Body of pancreas (tissue), 4 donors: Measurements from ENCODE around the gene ASTN2. TPM values are rescaled to one million over a fixed set of nuclear protein-coding genes. Genes with fewer than 3 reads are reported as not detected.

ENCODE experiments used
- ATAC-seq: fragments of 150-250 bp; one replicate; pipeline ENCODE4 v1.9.1; 2016
- DNase-seq, 4 donors: peaks; one replicate each; pipeline ENCODE4 v3.0.0-alpha.2; 2019
- H3K27ac ChIP-seq, 4 donors: fragments of 200-600 bp; sonication (generic); 1 replicate in 3 of 4; 2 replicates in 1 of 4; pipeline versions ENCODE4 v1.5.1 to v1.6.1; 2016 to 2019; ENCODE audit warnings: mild to moderate bottlenecking in 1 of 4, mixed read lengths in 1 of 4, moderate library complexity in 1 of 4
- H3K27me3 ChIP-seq, 2 donors: fragments of 200-600 bp; sonication (generic); one replicate each; pipeline ENCODE4 v1.6.0; 2016; ENCODE audit warnings: mild to moderate bottlenecking in 1 of 2
- H3K36me3 ChIP-seq, 2 donors: fragments of 200-600 bp; sonication (generic); replicated peaks in 1 of 2; 2 replicates each; pipeline ENCODE4 v1.5.1; 2016; ENCODE audit warnings: low read depth in 2 of 2; ENCODE audit not compliant: insufficient read depth in 1 of 2
- H3K4me1 ChIP-seq: fragments of 200-600 bp; sonication (generic); one replicate; pipeline ENCODE4 v1.6.0; 2016
- H3K4me3 ChIP-seq, 2 donors: fragments of 200-600 bp; sonication (generic); 1 replicate in 1 of 2; 2 replicates in 1 of 2; pipeline ENCODE4 v1.5.1; 2016 to 2019
- H3K9me3 ChIP-seq, 3 donors: fragments of 200-600 bp; sonication (generic); 1 replicate in 2 of 3; 2 replicates in 1 of 3; pipeline ENCODE4 v1.5.1; 2016
- CTCF ChIP-seq, 7 experiments: fragments of 450-650 bp in 4 of 7; fragments of 200-600 bp in 3 of 7; sonication (generic) in 3 of 7; IDR thresholded peaks; one replicate each; pipeline ENCODE4 v1.5.1; 2016 to 2019; ENCODE audit warnings: antibody characterized with exemption in 7 of 7
- POLR2A ChIP-seq, 3 donors: fragments of 450-650 bp; IDR thresholded peaks; one replicate each; pipeline ENCODE4 v1.6.1; 2016; ENCODE audit warnings: antibody characterized with exemption in 3 of 3, mild to moderate bottlenecking in 2 of 3
- WGBS, 2 donors: methylation state at CpG; one replicate each; pipeline ENCODE4 v1.1.5; 2017; 5-methylcytosine and 5-hydroxymethylcytosine counted together
- intact Hi-C: fragments of 100-400 bp; cut with DNase I; formaldehyde crosslinking; loops from one replicate; pipeline ENCODE4 v1.15.1; 2023
- total RNA-seq, 2 donors: library from RNA; depleted of rRNA; stranded (reverse); fragments of >200 nt; gene quantifications; one replicate each; pipeline ENCODE4 v1.1.0, GENCODE V29; 2016

Gene ASTN2
- total RNA-seq, 2 donors from 2014 or later = 8.2 to 9.6 TPM

GRCh38 chr9:116940614-116941215 lies 474.1 kb downstream of the ASTN2 start:
- DNase-seq (no peak), ATAC-seq (no peak)
- TF ChIP-seq POLR2A (IDR thresholded peaks at IDR 0.05) = no peak
- no peak for TF ChIP-seq CTCF (IDR thresholded peaks at IDR 0.05)
- Histone ChIP-seq H3K27me3 (no peaks in the 10 kb centered on the region), H3K36me3 (no peaks in the 10 kb centered on the region), H3K9me3 (no peaks in the 10 kb centered on the region), H3K4me1 (no peaks in the 10 kb centered on the region), H3K27ac (no peak overlapping the region), H3K4me3 (no peak overlapping the region)
- 96 to 97% methylated on average over 4 of the region's 4 CpGs for WGBS, 2 donors
- intact Hi-C loops = no loop called here

- H3K27me3 ChIP-seq = no peaks in the 10 kb centered on the region
- WGBS, 2 donors = 77 to 83% methylated on average over 3 of the region's 3 CpGs
- H3K4me1 ChIP-seq = no peaks in the 10 kb centered on the region
- ATAC-seq (no peak), DNase-seq (no peak)
- no peaks in the 10 kb centered on the region for H3K36me3 ChIP-seq
- H3K4me3 ChIP-seq = no peak overlapping the region
- TF ChIP-seq POLR2A (IDR thresholded peaks at IDR 0.05) = no peak
- TF ChIP-seq CTCF (IDR thresholded peaks at IDR 0.05) = no peak
- H3K27ac ChIP-seq = no peak overlapping the region
- H3K9me3 ChIP-seq = no peaks in the 10 kb centered on the region
- intact Hi-C loops = no loop called here
Measured at GRCh38 chr9:116939614-116940013, 475.2 kb downstream of the ASTN2 start.

- H3K27ac ChIP-seq = no peak overlapping the region
- intact Hi-C loops = no loop called here
- no peak for DNase-seq
Measured at GRCh38 chr9:116939161-116939560, 475.7 kb downstream of the ASTN2 start.

GRCh38 chr9:116937361-116937760 lies 477.5 kb downstream of the ASTN2 start:
- TF ChIP-seq CTCF (IDR thresholded peaks at IDR 0.05) (no peak), POLR2A (IDR thresholded peaks at IDR 0.05) (no peak)
- no peaks in the 10 kb centered on the region for H3K4me1 ChIP-seq
- ATAC-seq = no peak

More at GRCh38 chr9:116939161-116939560, 475.7 kb downstream of the ASTN2 start:
- Histone ChIP-seq H3K27me3 (no peaks in the 10 kb centered on the region), H3K9me3 (no peaks in the 10 kb centered on the region), H3K36me3 (no peaks in the 10 kb centered on the region), H3K4me3 (no peak overlapping the region), H3K4me1 (no peaks in the 10 kb centered on the region)
- ATAC-seq = no peak
- TF ChIP-seq CTCF (IDR thresholded peaks at IDR 0.05) (no peak), POLR2A (IDR thresholded peaks at IDR 0.05) (no peak)
- WGBS, 2 donors = 89 to 93% methylated on average over 1 of the region's 1 CpG

More at GRCh38 chr9:116937361-116937760, 477.5 kb downstream of the ASTN2 start:
- DNase-seq = no peak
- Histone ChIP-seq H3K27ac (no peak overlapping the region), H3K27me3 (no peaks in the 10 kb centered on the region), H3K36me3 (no peaks in the 10 kb centered on the region), H3K9me3 (no peaks in the 10 kb centered on the region), H3K4me3 (no peak overlapping the region)
- intact Hi-C loops = no loop called here
